ENCODE data around the gene TULP3.
"Not testable (repeated sequence)": the region's sequence is repeated elsewhere in the genome, so short reads cannot be mapped to it uniquely, and the experiment has no call there.

TULP3 gene, protein sequence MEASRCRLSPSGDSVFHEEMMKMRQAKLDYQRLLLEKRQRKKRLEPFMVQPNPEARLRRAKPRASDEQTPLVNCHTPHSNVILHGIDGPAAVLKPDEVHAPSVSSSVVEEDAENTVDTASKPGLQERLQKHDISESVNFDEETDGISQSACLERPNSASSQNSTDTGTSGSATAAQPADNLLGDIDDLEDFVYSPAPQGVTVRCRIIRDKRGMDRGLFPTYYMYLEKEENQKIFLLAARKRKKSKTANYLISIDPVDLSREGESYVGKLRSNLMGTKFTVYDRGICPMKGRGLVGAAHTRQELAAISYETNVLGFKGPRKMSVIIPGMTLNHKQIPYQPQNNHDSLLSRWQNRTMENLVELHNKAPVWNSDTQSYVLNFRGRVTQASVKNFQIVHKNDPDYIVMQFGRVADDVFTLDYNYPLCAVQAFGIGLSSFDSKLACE

DNA sequence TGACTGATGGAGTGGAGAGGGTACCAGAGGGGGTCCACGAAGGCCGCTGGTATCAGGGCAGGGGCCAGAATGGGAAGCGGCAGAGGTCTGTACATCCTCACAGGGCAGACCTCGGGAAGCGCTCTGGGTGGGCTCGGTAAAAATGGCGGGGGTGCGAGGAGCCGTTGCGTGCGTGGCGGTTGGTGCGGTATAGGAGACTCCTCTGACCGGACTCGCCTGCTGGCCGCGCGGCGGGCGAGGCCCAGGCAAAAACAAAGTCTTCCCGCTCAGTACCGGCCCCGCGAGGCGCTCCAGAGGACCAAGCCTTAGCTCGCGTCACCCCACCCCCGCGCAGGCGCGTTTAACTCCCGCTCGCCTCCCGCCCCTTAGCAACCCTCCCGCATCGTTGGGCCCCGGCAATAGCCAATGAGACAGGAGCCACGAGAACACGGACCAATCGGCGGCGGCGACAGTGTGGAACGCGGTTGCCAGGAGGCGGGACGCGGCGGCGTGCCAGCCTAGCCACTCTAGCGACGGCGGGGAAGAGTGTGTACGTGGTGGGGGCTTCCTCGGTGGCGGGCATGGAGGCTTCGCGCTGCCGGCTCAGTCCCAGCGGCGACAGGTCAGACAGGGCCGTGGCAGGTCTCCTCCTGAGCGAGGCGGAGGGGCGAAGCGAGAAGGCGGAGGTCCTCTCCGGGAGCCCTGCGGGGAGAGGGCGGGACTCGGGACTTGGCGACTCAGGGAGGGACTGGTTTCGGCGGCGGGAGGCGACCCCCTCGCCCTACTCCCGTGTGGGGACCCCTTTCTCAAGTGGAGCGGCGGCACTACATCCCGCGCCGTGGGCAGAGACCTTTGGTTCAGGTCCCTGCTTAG is at the start of gene TULP3:
Gene TULP3, plus strand, starts transcription at position 504 of the 852 bp plus-strand sequence. Its CDS starts 57 bp downstream, at position 561.
- peak; percentile 99 for DNase-seq (ENCODE audit: low spot score)

DNA sequence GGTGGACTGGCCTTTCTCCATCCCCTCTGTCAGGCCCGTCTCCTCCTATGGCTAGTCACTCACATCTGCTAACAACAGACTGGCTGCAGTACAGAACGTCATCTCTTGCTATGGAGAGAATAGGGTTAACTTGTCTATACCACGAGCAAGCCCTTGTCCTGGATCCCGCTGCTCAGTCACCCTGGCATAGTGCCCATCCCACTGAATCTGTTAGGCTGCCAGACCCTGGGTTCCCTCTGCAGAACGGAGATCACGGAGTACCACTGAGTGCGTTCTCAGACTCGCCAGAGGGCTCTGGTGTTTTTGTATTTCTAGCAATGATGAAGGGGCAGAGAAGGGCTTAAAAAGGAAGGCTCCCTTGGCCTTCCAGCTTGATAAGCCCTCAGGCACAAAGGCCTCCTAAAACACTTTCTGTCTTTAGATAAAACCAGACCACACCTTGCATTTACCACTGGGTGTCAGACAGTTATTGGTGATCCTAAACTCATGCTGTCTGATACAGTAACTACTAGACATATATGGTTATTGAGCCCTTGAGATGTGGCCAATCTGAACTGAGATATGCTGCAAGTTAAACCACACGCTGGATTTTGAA is 49.5 kb upstream of the TULP3 start:
- DNase-seq (ENCODE audit: low spot score): peak; percentile 15

DNA sequence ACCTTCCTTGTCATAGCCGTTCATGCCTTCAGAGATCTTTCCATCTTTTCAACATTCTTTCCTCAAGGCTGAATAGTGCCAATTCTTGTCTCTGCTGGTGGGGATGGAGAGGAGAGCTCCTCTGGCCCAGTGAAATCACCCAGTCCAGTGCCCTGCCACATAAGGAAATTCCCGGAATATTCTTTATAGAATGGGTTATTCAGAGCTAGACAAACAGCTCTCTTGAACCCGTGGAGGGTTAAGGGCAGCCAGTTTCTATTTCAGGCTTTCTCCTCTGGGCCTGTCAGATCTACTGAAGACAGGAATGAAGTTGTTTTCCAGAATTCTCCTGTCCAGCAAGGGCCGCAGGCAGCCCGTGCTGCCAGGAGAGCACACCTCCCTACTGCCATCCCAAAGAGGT is 47.7 kb upstream of the TULP3 start:
- no peak for DNase-seq (ENCODE audit: low spot score)

DNA sequence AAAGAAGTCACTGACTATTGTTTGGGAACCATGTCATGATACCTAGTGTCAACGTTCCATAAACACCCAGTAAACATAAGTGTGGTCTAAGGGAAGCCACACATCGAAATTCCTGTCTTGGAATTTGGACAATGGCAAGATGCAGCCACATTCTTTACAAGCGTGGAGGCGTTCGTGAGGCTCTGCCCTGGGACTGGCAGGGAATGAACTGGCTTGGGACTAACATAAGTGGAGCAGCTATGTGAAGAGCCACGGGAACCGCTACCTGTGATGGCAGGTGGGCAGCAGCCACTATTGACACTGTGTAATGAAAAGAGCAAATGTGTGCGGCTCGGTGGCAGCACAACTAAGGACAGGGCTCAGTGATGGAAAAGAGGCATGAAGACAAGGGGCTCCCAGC is 45.9 kb upstream of the TULP3 start:
- no peak for DNase-seq (ENCODE audit: low spot score)

DNA sequence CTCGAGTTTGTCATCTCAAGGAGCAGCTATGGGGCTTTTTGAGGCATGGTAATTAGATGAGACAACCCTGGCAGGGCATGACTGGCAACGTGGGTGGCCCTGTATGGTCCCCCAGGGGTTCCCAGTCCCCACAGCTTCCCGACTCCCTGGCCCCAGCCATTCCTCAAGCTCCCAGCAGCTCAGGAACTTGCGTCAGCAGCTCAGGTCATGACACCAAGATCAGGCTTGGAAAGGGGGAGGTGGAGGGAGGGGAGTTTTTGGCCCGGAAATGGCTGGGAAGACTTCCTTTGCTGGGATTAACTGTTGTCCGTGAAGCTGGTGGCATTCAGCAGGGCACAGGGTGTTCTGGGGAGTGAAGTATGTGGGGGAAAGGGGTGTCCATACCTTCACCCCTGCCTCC is 45.4 kb upstream of the TULP3 start:
- DNase-seq (ENCODE audit: low spot score): no peak

DNA sequence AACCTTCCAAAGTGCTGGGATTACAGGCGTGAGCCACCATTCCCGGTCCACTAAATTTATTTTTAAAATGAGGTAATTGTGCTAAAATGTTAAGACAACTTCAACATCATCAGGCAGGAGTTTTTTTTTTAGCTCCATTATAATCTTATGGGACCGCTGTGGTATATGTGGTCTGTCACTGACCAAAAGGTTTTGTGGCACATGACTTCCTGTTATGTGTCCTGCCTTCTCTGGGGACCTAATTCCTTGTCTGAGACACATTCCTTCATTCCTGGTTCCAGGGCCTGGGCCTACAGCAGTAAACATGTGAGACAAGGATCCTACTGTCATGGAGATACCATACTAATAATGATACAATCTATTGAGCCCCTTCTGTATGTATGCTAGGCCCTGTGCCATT is 38.8 kb upstream of the TULP3 start:
- DNase-seq (ENCODE audit: low spot score): no peak

DNA sequence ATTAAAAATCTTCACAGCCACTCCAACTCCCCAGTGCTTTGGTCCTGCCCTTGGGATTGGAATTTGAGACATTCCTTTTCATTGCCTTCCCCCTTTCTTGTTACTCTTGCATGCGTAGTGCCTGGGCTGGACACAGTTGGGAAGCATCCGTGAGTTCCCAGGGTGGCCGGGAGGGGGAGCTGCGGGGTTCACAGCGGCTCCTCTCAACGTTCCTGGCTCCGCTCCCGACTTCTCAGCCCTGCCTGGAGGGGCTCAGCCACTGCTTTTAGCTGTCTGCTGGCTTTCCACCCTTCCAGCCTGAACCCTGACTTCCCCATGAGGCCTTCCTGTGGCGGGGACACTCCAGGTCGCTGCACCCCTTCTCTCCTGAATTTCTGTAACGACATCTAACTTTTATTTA is 37.1 kb upstream of the TULP3 start:
- peak; percentile 61 for DNase-seq (ENCODE audit: low spot score)

DNA sequence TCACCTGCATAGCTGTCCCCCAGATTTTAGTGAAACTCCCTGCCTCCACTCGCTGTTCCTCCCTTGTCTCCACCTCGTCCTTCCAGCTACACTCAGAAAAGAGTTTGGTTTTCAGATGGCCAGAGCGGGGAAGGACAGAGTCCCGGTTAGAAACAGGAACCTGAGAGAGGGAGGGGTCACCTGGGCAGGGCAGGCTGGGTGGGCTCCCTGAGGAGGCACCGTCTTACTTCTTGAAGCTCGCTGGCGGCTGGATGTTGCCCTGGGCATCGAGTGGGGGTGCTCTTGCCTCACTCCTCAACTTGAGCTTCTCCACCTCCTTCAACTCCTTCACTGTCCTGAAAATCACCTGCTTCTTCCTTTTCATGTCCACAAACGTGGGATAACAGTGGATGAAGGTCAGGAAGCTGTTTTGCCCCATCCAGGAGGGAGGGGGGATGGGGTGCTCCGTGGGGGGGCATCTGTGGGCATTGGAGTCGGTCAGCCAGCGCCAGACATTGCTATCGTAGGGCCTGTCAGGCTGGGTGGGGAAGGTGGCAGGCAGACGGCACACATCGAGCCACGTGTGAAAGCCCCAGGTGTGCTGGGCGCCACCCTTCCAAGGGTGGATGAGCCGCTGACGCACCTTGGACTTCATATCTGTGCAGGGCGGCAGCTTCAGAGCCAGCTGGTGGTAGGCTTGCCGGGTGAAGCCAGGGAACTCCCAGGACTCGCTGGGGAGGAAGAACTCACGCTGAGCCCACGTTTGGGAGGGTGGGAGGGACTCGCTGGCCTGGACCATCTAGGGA is 35.8 kb upstream of the TULP3 start:
- no peak for DNase-seq (ENCODE audit: low spot score)

DNA sequence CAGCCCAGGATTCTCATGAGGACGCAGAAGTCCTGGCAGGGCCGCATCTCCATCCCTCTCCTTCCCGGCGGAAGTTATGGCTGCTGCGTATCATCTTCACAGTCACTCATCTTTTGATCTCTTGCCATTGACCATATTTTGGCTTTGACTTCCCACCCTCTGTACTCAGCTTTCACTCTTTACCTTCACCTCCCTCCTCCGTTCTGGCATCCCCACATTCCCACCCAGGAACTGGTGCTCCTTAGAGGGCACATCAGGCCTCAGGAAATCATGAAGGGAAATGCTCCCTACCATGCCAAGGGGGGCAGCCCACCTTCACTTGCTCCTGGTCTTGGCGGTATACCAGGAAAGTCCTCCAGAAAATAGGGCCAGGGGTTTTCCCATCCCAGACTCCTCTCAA is 35.1 kb upstream of the TULP3 start:
- DNase-seq (ENCODE audit: low spot score): no peak

DNA sequence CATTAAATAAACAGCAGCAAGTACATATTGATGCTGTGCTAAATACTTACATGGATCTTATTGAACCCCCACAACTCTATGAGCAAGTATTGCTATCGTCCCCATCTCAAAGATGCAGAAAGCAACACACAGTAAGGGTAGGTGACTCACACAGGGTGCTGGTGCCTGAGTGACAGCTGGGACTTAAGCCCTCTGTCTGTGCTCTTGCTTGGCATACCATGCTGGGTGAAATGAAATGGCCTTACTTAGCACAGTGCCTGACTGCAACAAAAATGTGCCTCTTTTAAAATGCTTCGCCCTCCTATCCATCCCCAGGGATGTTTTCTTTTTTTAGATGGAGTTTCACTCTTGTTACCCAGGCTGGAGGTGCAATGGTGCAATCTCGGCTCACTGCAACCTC is 34.6 kb upstream of the TULP3 start:
- no peak for DNase-seq (ENCODE audit: low spot score)

DNA sequence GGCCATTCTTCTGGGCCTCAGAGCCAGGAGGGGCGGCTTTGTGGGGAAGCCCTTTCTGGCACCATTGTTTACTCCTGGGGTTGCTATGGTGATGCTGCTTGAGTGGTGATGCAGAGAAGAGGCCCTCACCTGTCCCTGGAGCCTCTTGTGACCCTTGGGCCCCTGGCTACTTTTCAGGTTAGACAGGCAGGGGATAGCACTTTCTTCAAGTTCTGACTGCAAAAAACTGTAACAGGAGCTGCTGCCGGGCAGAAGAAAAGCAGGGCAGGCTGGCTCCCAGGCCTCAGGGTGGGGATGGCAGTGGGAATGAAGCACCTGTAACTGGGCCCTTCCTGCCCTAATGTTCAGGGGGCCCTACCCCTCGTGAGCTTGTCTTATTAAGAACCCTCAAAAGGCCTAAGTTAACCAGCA is 33.7 kb upstream of the TULP3 start, which contains the start of gene TEX52:
Gene TEX52, minus strand, starts transcription at position 19 of the 411 bp plus-strand sequence. Its CDS starts 13 bp downstream, at position 6.
- no peak for DNase-seq (ENCODE audit: low spot score)

DNA sequence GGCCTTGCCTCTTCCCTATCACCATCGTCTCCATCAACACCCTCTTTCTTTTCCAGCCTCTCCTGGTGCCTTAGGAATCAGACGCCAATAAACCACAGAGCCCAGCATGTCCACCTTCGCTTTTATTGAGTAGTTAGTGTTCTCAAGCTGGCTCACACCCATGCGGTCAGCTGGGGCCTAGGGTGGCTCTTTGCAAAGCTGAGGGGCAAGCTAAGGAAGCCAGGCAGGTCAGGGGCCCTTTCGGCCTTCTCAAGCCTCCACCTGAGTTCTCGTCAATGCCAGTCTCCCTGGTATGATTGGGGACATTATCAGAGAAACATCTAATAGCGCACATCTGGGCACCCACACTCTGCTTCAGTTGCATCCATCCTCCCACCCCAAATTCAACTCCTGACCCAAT is 33.1 kb upstream of the TULP3 start:
- DNase-seq (ENCODE audit: low spot score): no peak

DNA sequence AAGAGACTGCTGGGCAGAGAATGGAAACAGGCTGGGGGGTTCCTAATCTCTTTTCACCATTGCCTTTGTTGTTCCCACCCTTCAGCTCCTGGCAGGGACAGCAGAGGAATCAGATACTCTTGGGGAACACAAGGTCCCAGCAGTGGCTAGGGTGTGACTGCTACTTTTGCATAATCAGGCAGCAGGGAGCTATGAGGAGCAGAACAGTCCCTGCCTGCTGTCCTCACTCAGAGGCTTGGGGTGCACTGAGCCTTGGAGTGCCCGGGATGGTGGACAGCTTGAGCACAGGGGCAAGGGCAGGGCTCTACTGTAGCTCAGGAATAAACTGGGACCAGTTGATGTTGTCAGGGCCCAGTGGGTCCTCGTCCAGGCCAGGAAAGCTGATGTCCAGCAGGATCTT is 32.4 kb upstream of the TULP3 start:
- no peak for DNase-seq (ENCODE audit: low spot score)

DNA sequence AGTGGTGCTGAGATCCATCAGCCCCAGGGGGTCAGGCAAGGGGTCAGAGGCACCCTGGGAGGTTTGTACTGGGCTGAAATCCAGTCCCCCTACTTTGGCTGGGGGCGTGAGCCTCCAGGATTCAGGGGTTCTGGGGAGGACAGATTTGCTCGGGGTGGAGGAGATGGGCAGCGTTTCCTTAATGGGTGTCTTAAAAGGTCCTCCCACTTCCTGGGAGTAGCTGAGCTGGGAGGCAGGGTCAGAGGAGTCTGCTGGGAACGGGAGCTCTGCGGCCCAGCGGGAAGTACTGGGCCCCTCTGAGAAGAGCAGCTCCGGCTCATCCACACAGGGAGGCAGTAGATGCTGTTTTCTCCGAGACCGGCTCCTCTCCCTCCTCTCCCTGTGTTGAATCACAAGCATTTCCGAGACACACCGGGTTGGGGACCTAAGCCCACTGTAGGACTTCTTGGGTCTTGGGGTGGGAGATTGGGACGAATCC is 31.7 kb upstream of the TULP3 start:
- DNase-seq (ENCODE audit: low spot score): no peak

DNA sequence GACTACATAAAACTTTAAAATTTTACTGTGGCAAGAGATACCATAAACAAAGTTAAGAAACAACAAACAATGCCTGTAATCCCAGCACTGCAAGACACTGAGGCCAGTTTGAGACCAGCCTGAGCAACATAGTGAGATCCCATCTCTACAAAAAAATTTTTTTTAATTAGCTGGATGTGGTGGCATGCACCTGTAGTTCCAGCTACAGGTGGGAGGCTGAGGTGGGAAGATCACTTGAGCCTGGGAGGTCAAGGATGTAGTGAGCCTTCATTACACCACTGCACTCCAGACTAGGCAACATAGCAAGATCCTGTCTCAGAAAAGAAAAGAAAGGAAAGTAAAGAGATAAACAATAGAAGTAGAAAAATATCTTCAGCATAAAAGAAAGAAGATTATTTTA is 30.5 kb upstream of the TULP3 start:
- DNase-seq (ENCODE audit: low spot score): no peak

DNA sequence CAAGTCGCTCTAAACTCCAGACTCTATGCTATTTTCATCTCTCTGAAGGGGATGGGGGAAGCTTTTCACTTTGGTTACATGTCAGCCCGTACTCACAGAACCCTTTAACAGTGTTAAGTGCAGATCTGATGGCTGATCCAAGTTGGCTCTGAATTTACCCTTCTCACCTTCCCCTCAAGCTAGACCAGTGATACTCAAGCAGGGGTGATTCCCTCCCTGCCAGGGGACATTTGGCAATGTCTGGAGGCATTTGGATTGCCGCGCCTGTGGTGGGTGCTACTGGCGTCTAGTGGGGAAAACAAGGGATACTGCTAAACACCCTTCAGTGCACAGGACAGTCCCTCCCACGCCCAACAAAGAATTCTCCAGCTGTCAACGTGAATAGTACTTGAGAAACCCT is 27.8 kb upstream of the TULP3 start:
- DNase-seq (ENCODE audit: low spot score): no peak

DNA sequence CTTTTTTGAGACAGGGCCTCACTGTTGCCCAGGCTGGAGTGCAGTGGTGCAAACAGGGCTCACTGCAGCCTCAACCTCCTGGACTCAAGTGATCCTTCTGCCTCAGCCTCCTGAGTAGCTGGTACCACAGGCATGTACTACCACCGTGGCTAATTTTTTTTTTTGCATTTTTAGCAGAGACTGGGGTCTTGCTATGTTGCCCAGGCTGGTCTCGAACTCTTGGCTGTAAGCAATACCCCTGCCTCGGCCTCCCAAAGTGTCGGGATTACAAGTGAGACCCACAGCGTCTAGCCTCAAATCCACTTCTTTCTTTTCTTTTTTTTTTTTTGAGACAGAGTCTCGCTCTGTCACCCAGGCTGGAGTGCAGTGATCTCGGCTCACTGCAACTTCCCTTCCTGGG is 27.3 kb upstream of the TULP3 start:
- not testable (repeated sequence) for DNase-seq (ENCODE audit: low spot score)

DNA sequence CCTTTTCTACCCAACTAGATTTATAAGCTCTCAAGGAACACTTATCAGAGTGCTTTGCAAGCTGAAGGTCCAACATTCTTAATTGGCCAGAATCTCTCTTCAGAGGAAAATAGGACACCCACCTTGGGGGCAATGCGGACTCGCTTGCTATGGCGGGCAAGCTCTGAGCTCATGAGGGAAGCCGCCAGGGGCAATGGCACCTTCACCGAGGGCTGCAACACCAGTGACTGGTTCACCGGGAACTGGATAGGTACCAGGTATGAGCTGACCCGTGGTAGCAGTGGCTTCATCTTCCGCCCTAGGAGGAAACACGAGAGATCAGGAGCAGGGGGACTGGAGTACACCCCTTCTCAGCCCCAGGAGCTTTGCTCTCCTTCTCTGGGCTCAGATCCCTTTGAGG is 26.5 kb upstream of the TULP3 start:
- DNase-seq (ENCODE audit: low spot score): no peak

DNA sequence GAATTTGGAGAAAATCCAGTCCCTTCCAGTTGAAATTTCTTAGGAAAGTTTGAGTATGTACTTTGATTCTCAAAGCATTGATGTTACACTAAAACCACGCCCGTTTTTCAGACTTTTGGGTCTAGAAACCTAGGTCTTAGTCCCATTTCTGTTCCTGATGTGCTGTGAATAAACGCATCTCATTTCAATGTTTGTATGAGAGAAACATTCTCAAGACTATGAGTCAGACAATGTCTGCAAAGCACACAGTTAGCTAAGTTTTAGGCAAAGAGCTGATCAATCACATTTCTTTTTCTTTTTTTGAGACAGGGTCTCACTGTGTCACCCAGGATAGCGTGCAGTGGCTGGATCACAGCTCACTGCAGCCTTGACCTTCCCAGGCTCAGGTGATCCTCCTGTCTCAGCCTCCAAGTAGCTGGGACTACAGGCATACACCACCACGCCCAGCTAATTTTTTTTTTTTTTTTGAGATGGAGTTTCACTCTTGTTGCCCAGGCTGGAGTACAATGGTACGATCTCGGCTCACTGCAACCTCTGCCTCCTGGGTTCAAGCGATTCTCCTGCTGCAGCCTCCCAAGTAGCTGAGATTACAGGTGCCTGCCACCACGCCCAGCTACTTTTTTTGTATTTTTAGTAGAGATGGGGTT is 21.6 kb upstream of the TULP3 start:
- not testable (repeated sequence) for DNase-seq (ENCODE audit: low spot score)

DNA sequence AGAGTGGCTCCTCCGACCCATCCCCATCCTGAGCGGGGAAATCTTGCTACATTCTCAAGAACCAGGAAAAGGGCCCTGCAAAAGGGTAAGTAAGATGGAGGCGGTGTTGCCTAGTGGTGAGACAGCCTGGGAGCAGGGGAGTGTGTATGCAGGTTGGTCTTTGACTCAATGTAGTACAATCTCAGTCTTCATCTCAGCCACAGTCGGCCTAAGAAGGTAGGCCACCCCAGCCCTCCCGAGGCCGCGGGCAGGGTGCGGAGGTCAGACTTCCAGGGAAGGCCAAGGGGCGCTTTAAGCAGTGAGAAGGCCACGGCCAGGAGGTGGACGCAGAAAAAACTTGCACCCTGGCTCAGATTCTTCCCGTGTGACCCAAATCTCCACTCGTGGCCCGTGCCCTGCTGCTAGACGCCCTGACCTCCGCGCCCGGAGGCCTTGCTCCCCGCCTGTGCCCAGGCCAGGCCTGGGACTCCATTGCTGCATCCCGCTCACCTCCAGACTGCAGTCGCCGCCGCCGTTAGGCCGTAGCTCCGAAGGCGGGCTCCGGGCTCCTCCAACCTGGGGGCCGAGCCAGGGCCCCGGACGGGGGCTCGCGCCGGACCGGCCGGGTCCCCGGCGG is 14.2 kb upstream of the TULP3 start:
- no peak for DNase-seq (ENCODE audit: low spot score)

Data from hematopoietic multipotent progenitor cell treated with erythropoietin and hydrocortisone succinate and interleukin-3 and kit ligand, for 17 days (in vitro differentiated cells).